ENCODE measurements around the gene SOCS1. TPM values are rescaled to one million over a fixed set of nuclear protein-coding genes. Genes with fewer than 3 reads are reported as not detected.

SOCS1 gene
- total and polyA plus RNA-seq, 8 donors = 11.8 to 27.4 (median 21.1) TPM

- TF ChIP-seq CTCF (IDR thresholded peaks at IDR 0.05) = no peak
- no peaks in the 10 kb centered on the region for H3K27me3 ChIP-seq
- H3K4me3 ChIP-seq = no peak overlapping the region
- H3K27ac ChIP-seq = no peak overlapping the region
- DNase-seq (no peak), ATAC-seq (no peak)
- intact Hi-C loops (cut with DNase I) = no loop called here
- peaks cover 0 to 29% of the 10 kb centered on the region in 2 donors for H3K4me1 ChIP-seq
- H3K9me3 ChIP-seq = no peaks in the 10 kb centered on the region
- no peaks in the 10 kb centered on the region for H3K36me3 ChIP-seq
Observed at GRCh38 chr16:11240636-11241473, 15.1 kb downstream of the SOCS1 start.

- Histone ChIP-seq H3K4me3 (no peak overlapping the region), H3K27me3 (no peaks in the 10 kb centered on the region), H3K36me3 (no peaks in the 10 kb centered on the region), H3K27ac (no peak overlapping the region), H3K4me1 (peaks cover 0 to 38% of the 10 kb centered on the region in 2 donors), H3K9me3 (no peaks in the 10 kb centered on the region)
- ATAC-seq (no peak), DNase-seq (no peak)
- no peak for TF ChIP-seq CTCF (IDR thresholded peaks at IDR 0.05)
- intact Hi-C loops (cut with DNase I) = no loop called here
Observed at GRCh38 chr16:11239644-11240632, 16.1 kb downstream of the SOCS1 start.

- H3K27ac ChIP-seq = no peak overlapping the region
- no peak for TF ChIP-seq CTCF (IDR thresholded peaks at IDR 0.05)
- ATAC-seq (no peak), DNase-seq (no peak)
- H3K36me3 ChIP-seq = no peaks in the 10 kb centered on the region
- H3K4me3 ChIP-seq = no peak overlapping the region
- H3K9me3 ChIP-seq = no peaks in the 10 kb centered on the region
- peaks cover 0 to 52% of the 10 kb centered on the region in 2 donors for H3K4me1 ChIP-seq
- intact Hi-C loops (cut with DNase I) = no loop called here
- H3K27me3 ChIP-seq = no peaks in the 10 kb centered on the region
Observed at GRCh38 chr16:11238272-11239202, 17.5 kb downstream of the SOCS1 start.

- DNase-seq = peak in 2 of 4 donors; percentile 80 to 84
- Histone ChIP-seq H3K36me3 (no peaks in the 10 kb centered on the region), H3K9me3 (no peaks in the 10 kb centered on the region), H3K27me3 (no peaks in the 10 kb centered on the region), H3K4me3 (no peak overlapping the region), H3K4me1 (peaks cover 0 to 68% of the 10 kb centered on the region in 2 donors), H3K27ac (peak overlapping the region in 1 of 2 donors; percentile 41)
- intact Hi-C loops (cut with DNase I) = no loop called here
- peak; percentile 80 for ATAC-seq
- no peak for TF ChIP-seq CTCF (IDR thresholded peaks at IDR 0.05)
Observed at GRCh38 chr16:11236461-11237254, 19.3 kb downstream of the SOCS1 start.

All from left lung (tissue), 10 donors.